Stimulated activated CD4-positive, alpha-beta T cell treated with anti-CD3 and anti-CD28 coated beads, Interleukin-1b, Interleukin-23, amount 100 ng/mL, for 4 hours (primary cell): ENCODE results near the gene DMAC2L.
"Not testable (repeated sequence)": the region's sequence is repeated elsewhere in the genome, so short reads cannot be mapped to it uniquely, and the experiment has no call there.

Experiments used
- DNase-seq, 2 donors: peaks; one replicate each; pipeline ENCODE4 v3.0.0-alpha.2; 2020; ENCODE audit warnings: low read depth in 2 of 2

The DMAC2L gene

DNA sequence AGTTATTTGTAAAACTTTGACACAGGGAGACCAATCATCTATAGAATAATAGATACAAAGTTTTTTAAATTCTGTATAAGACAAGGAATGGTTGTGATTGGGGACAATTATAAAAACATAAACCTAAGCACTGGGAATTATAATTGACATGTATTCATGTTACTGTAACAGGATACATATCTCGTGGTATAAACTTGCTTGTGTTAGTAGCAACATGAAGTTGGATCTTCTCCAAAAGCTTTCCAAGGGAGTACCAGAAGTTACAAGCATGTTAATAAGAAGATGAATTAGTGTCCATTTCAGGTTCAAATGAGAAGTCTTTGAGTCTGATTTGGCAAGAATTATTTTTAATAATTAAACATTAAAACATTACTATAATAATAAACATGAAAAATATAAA, 42.4 kb downstream of the DMAC2L start:
- DNase-seq: no peak

DNA sequence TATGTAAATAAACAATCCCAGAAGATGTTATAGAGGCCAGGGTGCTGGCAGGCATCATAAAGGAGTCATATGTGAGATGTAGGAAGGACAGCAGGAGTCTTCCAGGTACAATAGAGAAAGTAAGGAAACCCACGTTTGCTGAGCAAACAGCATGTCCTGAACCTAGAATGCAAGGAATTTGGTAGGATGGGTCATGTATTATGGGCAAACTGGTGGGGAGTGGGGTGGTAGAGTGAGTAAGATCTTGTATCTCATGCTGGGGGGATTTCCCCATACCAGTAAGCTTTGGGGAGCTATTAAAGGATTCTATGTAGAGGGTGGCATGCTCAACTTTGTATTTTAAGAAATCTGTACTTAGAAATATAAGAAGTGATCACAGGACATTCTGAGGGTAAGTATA, 43.6 kb downstream of the DMAC2L start:
- DNase-seq: no peak

DNA sequence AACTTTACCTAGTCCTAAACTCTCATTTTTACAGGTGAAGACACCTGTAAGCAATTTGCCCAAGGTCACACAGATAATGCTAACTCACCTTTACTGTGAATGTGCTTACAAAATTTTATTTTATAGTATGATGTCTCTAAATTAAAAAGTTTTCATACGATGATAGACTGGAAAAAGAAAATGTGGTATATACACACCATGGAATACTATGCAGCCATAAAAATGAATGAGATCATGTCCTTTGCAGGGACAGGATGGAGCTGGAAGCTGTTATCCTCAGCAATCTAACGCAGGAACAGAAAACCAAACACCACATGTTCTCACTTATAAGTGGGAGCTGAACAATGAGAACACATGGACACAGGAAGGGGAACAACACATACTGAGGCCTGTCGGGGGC, 44.2 kb downstream of the DMAC2L start:
- DNase-seq: not testable (repeated sequence)

GRCh38 chr14:50357124-50357523, 45.0 kb downstream of the DMAC2L start:
- no peak for DNase-seq

- no peak for DNase-seq
These were observed 45.8 kb downstream of the DMAC2L start for GRCh38 chr14:50357753-50358395.

DNA sequence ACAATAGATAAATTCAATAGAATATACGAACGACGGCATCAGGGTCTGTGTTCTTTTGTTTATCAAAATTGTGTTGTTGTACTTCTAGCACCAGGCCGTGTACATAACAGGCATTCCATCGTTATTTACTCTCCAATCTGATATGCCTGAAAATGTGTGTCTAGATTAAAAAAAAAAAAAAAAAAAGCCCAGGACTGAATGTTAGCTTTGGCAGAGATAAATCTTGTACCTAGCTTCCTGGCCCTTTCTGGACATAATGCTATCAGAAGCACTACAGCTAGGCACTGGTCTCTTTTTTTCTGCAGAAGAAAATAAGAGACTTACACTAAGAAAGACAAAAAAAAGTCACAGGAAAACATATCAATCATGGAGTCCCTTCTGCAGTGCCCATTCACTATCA, 47.5 kb downstream of the DMAC2L start:
- DNase-seq: no peak

- no peak for DNase-seq
These were observed 48.0 kb downstream of the DMAC2L start for GRCh38 chr14:50360093-50360492.

GRCh38 chr14:50360851-50361250, 48.7 kb downstream of the DMAC2L start:
- DNase-seq: no peak

- not testable (repeated sequence) for DNase-seq
These were observed 49.6 kb downstream of the DMAC2L start for GRCh38 chr14:50361473-50362403.

DNA sequence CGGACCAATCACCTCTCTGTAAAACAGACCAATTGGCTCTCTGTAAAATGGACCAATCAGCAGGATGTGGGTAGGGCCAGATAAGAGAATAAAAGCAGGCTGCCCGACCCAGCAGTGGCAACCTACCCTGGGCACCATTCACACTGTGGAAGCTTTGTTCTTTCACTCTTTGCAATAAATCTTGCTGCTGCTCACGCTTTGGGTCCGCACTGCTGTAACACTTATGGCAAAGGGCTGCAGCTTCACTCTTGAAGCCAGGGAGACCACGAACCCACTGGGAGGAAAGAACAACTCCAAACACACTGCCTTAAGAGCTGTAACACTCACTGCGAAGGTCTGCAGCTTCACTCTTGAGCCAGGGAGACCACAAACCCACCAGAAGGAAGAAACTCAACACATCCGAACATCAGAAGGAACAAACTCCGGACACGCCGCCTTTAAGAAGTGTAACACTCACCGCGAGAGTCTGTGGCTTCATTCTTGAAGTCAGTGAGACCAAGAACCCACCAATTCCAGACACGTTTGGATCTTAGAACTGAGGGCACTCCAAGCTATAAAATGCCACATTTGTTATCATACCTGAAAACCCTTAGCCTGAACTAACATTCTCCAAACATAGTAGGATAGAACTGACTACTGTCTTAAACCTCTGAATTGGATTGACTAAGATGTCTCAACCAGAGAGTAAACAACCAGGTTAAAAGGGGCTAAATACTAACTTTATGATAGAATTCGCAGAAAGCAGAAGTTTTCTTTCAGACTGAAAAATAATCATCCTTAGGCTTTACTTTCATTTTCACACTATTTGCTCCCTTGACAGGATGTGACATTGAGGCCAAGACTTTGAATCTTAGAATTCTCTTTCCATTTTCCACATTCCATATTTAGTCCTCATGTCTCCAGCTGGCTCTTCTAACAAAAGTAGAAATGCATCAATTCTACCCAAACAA, 50.9 kb downstream of the DMAC2L start:
- no peak for DNase-seq

DNA sequence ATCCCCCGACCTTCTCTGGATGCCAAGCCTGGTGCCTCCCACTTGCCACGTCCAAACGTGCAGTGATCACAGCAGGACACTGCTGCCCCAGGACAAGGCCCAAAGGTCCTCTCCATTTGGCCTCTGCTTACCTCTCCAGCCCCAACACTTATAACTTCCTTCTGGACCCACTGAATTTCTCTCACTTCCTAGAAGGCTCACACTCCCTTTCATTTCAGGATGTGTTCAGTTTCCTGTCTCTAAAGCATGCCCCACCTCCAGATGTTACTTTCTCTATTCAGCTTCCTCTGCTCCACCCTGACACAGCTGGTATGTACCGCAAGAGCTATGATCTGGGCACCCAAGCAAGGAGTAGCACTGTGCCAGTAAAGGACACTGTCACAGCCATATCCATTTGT, 51.6 kb downstream of the DMAC2L start:
- DNase-seq: peak in 1 of 2 donors; percentile 19

GRCh38 chr14:50364792-50365191, 52.7 kb downstream of the DMAC2L start:
- no peak for DNase-seq

- DNase-seq: not testable (repeated sequence)
These were observed 53.4 kb downstream of the DMAC2L start for GRCh38 chr14:50365572-50365971.

- no peak for DNase-seq
These were observed 54.0 kb downstream of the DMAC2L start for GRCh38 chr14:50366115-50366514.

- DNase-seq: no peak
These were observed 54.5 kb downstream of the DMAC2L start for GRCh38 chr14:50366589-50366988.

GRCh38 chr14:50371546-50371945, 59.4 kb downstream of the DMAC2L start:
- DNase-seq: no peak

DNA sequence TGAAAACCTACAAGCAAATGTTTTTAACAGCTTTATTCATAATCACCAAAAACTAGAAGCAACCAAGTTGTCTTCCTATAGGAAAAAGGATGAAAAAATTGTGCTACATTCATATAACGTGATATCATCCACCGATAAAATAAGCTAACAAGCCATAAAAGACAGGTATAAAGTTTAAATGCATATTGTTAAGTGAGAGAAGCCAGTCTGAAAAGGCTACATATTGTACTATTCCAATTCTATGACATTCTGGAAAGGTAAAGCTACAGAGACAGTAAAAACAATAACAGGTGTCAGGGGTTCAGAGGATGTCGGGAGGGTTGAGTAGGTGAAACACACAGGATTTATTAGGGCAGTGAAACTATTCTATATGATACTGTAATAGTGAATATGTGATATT, 61.8 kb downstream of the DMAC2L start:
- no peak for DNase-seq

DNA sequence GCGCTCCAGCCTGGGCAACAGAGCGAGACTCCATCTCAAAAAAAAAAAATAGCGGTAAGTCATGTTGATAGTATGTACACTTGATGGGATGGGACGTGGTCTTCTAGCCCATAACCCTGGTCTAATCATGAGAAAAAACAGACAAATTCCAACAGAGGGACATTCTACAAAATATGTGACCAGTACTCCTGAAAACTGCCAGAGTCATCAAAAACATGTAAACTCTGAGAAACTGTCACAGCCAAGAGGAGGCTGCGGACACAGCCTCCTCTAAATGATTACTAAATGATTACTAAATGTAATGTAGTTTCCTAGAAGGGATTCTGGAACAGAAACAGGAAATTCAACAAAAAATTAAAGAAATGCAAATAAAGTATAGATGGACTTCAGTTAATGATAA, 63.6 kb downstream of the DMAC2L start:
- DNase-seq: no peak
